Astrocyte of the spinal cord (primary cell): Measurements from ENCODE around the gene RPS28.

Source experiments
- DNase-seq: peaks from one replicate; pipeline ENCODE4 v3.0.0; 2011; ENCODE audit warnings: low read depth, low spot score
- H3K4me3 ChIP-seq: 2 replicates; pipeline ENCODE4 v1.5.1; 2011; ENCODE audit warnings: low read depth, mild to moderate bottlenecking, low read length, moderate library complexity
- CTCF ChIP-seq: IDR thresholded peaks from 2 replicates; pipeline ENCODE4 v1.5.1; 2012; ENCODE audit warnings: low read depth, mild to moderate bottlenecking, low read length, inconsistent platforms
- in situ Hi-C: cut with HindIII; loops from 2 replicates; pipeline ENCODE4 v1.10.0; 2017; ENCODE audit warnings: low sequenced_read_pairs

The RPS28 gene

GRCh38 chr19:8306235-8307054, 14.9 kb upstream of the RPS28 start:
- H3K4me3 ChIP-seq = no peak overlapping the region
- TF ChIP-seq CTCF = no peak
- in situ Hi-C loops = no loop called here
- DNase-seq = no peak

- TF ChIP-seq CTCF = no peak
Observed at GRCh38 chr19:8307400-8307964, 13.8 kb upstream of the RPS28 start.

GRCh38 chr19:8307965-8308866, 13.1 kb upstream of the RPS28 start, which contains the start of gene CD320:
CD320 (minus strand) TSS chr19:8308358; CDS start chr19:8308290, 68 bp downstream.
- in situ Hi-C loops = no loop called here
- no peak for TF ChIP-seq CTCF
- peak within 1 kb of the TSS; percentile 62 for H3K4me3 ChIP-seq
- peak; percentile 91 for DNase-seq

More at GRCh38 chr19:8307400-8307964, 13.8 kb upstream of the RPS28 start:
- in situ Hi-C loops = no loop called here
- H3K4me3 ChIP-seq = peak overlapping the region; percentile 62
- DNase-seq = no peak

- H3K4me3 ChIP-seq = peak overlapping the region; percentile 62
- in situ Hi-C loops = no loop called here
- no peak for DNase-seq
- TF ChIP-seq CTCF = no peak
Observed at GRCh38 chr19:8308891-8309291, 12.4 kb upstream of the RPS28 start.

- H3K4me3 ChIP-seq = no peak overlapping the region
- no peak for TF ChIP-seq CTCF
- no peak for DNase-seq
- in situ Hi-C loops = no loop called here
Observed at GRCh38 chr19:8310342-8311055, 10.8 kb upstream of the RPS28 start.
